GM19438 (cell line): ENCODE results near the gene SHFL.

ENCODE experiments used
- ATAC-seq: cut with Tn5 transposase; IDR thresholded peaks from one replicate; pipeline ENCODE4 v1.9.1; 2021; ENCODE audit warnings: low read depth; ENCODE audit not compliant: unreplicated experiment

Gene SHFL

GRCh38 chr19:10085641-10086590 lies at the start of gene SHFL:
SHFL (plus strand) TSS chr19:10086317; CDS start chr19:10086428, 111 bp downstream.
- ATAC-seq = peak; percentile 81

- no peak for ATAC-seq
These were observed 49.5 kb upstream of the SHFL start for GRCh38 chr19:10036601-10037071.

GRCh38 chr19:10037367-10037766 lies 48.8 kb upstream of the SHFL start:
- ATAC-seq = no peak

- ATAC-seq = no peak
These were observed 48.3 kb upstream of the SHFL start for GRCh38 chr19:10037809-10038208.

- no peak for ATAC-seq
These were observed 42.7 kb upstream of the SHFL start for GRCh38 chr19:10043286-10043927.

GRCh38 chr19:10044390-10044789 lies 41.7 kb upstream of the SHFL start:
- no peak for ATAC-seq

GRCh38 chr19:10045371-10045770 lies 40.7 kb upstream of the SHFL start:
- no peak for ATAC-seq

- no peak for ATAC-seq
These were observed 36.5 kb upstream of the SHFL start for GRCh38 chr19:10049626-10050025.

- ATAC-seq = no peak
These were observed 33.3 kb upstream of the SHFL start for GRCh38 chr19:10052602-10053360.

- ATAC-seq = no peak
These were observed 24.3 kb upstream of the SHFL start for GRCh38 chr19:10061717-10062310.

- no peak for ATAC-seq
These were observed 17.9 kb upstream of the SHFL start for GRCh38 chr19:10068205-10068604.

- ATAC-seq = no peak
These were observed 17.1 kb upstream of the SHFL start for GRCh38 chr19:10069046-10069445.

GRCh38 chr19:10070730-10071446 lies 15.2 kb upstream of the SHFL start:
- no peak for ATAC-seq

- no peak for ATAC-seq
These were observed 12.0 kb upstream of the SHFL start for GRCh38 chr19:10074153-10074552.

- no peak for ATAC-seq
These were observed 9.6 kb upstream of the SHFL start for GRCh38 chr19:10076535-10076934.

- ATAC-seq = no peak
These were observed 7.8 kb upstream of the SHFL start for GRCh38 chr19:10078329-10078728.

- no peak for ATAC-seq
These were observed 7.1 kb upstream of the SHFL start for GRCh38 chr19:10079031-10079453.

GRCh38 chr19:10083911-10084310 lies 2.2 kb upstream of the SHFL start:
- no peak for ATAC-seq

- ATAC-seq = no peak
These were observed 1.3 kb upstream of the SHFL start for GRCh38 chr19:10084803-10085202.
